Limb (tissue), 2 donors: Measurements from ENCODE around the gene CERCAM.

Experiments used
- DNase-seq, 2 donors: peaks; one replicate each; pipeline ENCODE4 v3.0.0-alpha.2; 2016; ENCODE audit errors: extremely low spot score in 2 of 2

CERCAM gene

GRCh38 chr9:128420651-128421481, at the start of gene CERCAM:
CERCAM (plus strand) TSS chr9:128420857; CDS start chr9:128420878, 21 bp downstream.
- DNase-seq = peak; percentile 60 to 86

- DNase-seq = no peak
Observed at GRCh38 chr9:128371630-128372117, 49.0 kb upstream of the CERCAM start.

GRCh38 chr9:128372188-128372641, 48.4 kb upstream of the CERCAM start:
- no peak for DNase-seq

- DNase-seq = no peak
Observed at GRCh38 chr9:128372784-128373183, 47.9 kb upstream of the CERCAM start.

- DNase-seq = no peak
Observed at GRCh38 chr9:128374221-128374675, 46.4 kb upstream of the CERCAM start.

- DNase-seq = no peak
Observed at GRCh38 chr9:128375865-128376264, 44.8 kb upstream of the CERCAM start.

- DNase-seq = no peak
Observed at GRCh38 chr9:128382261-128382660, 38.4 kb upstream of the CERCAM start.

GRCh38 chr9:128383007-128383753, 37.5 kb upstream of the CERCAM start:
- DNase-seq = peak in 1 of 2 donors; percentile 42

- no peak for DNase-seq
Observed at GRCh38 chr9:128383791-128384190, 36.9 kb upstream of the CERCAM start.

GRCh38 chr9:128384801-128385495, 35.7 kb upstream of the CERCAM start:
- no peak for DNase-seq

- no peak for DNase-seq
Observed at GRCh38 chr9:128385496-128386460, 34.9 kb upstream of the CERCAM start.

- no peak for DNase-seq
Observed at GRCh38 chr9:128388150-128388549, 32.5 kb upstream of the CERCAM start.

GRCh38 chr9:128389395-128390149, 31.1 kb upstream of the CERCAM start:
- DNase-seq = no peak

- DNase-seq = no peak
Observed at GRCh38 chr9:128390150-128390812, 30.4 kb upstream of the CERCAM start.

GRCh38 chr9:128390813-128391711, 29.6 kb upstream of the CERCAM start:
- no peak for DNase-seq

- no peak for DNase-seq
Observed at GRCh38 chr9:128391956-128392301, 28.7 kb upstream of the CERCAM start.

GRCh38 chr9:128392302-128393144, 28.1 kb upstream of the CERCAM start:
- DNase-seq = no peak
